HG02642 (cell line): ENCODE measurements around the gene REELD1.

ENCODE experiments used
- ATAC-seq: cut with Tn5 transposase; IDR thresholded peaks from one replicate; pipeline ENCODE4 v1.9.1; 2021; ENCODE audit warnings: mild to moderate bottlenecking; ENCODE audit not compliant: unreplicated experiment, poor library complexity

REELD1 gene

GRCh38 chr4:146222313-146222712 is 8.0 kb downstream of the REELD1 start:
- no peak for ATAC-seq

GRCh38 chr4:146224326-146224966 is 10.1 kb downstream of the REELD1 start:
- no peak for ATAC-seq

GRCh38 chr4:146229406-146229805 is 15.1 kb downstream of the REELD1 start:
- no peak for ATAC-seq

GRCh38 chr4:146232131-146232722 is 17.9 kb downstream of the REELD1 start:
- no peak for ATAC-seq

GRCh38 chr4:146235654-146236177 is 21.4 kb downstream of the REELD1 start:
- no peak for ATAC-seq

- ATAC-seq: no peak
These were observed 21.9 kb downstream of the REELD1 start for GRCh38 chr4:146236216-146236615.

- ATAC-seq: no peak
These were observed 22.8 kb downstream of the REELD1 start for GRCh38 chr4:146237092-146237491.

GRCh38 chr4:146238107-146238506 is 23.8 kb downstream of the REELD1 start:
- no peak for ATAC-seq

- peak; percentile 79 for ATAC-seq
These were observed 29.0 kb downstream of the REELD1 start for GRCh38 chr4:146243141-146243882.

GRCh38 chr4:146243883-146244277 is 29.5 kb downstream of the REELD1 start:
- ATAC-seq: no peak

- ATAC-seq: no peak
These were observed 30.2 kb downstream of the REELD1 start for GRCh38 chr4:146244496-146244895.

GRCh38 chr4:146245246-146245645 is 30.9 kb downstream of the REELD1 start:
- no peak for ATAC-seq

- ATAC-seq: no peak
These were observed 31.5 kb downstream of the REELD1 start for GRCh38 chr4:146245850-146246249.

- ATAC-seq: no peak
These were observed 32.0 kb downstream of the REELD1 start for GRCh38 chr4:146246381-146246780.

- ATAC-seq: no peak
These were observed 33.0 kb downstream of the REELD1 start for GRCh38 chr4:146247356-146247755.

GRCh38 chr4:146252969-146253611 is 38.8 kb downstream of the REELD1 start:
- ATAC-seq: no peak

- no peak for ATAC-seq
These were observed 41.1 kb downstream of the REELD1 start for GRCh38 chr4:146255463-146255862.

- no peak for ATAC-seq
These were observed 41.5 kb downstream of the REELD1 start for GRCh38 chr4:146255874-146256273.

- ATAC-seq: no peak
These were observed 42.0 kb downstream of the REELD1 start for GRCh38 chr4:146256328-146256727.

GRCh38 chr4:146257511-146257910 is 43.2 kb downstream of the REELD1 start:
- ATAC-seq: no peak

GRCh38 chr4:146260521-146260920 is 46.2 kb downstream of the REELD1 start:
- ATAC-seq: no peak
